Ishikawa (cell line): ENCODE data around the gene ANO6.

Experiments used
- EGR1 ChIP-seq: IDR thresholded peaks from 2 replicates; pipeline ENCODE4 v1.6.1; 2012
- EP300 ChIP-seq: IDR thresholded peaks from 2 replicates; pipeline ENCODE4 v1.6.1; 2012; ENCODE audit warnings: borderline replicate concordance
- MAX ChIP-seq: IDR thresholded peaks from 2 replicates; pipeline ENCODE4 v1.6.1; 2012
- NFIC ChIP-seq: IDR thresholded peaks from 2 replicates; pipeline ENCODE4 v1.6.1; 2012
- RAD21 ChIP-seq: IDR thresholded peaks from 2 replicates; pipeline ENCODE4 v1.6.1; 2012; ENCODE audit warnings: low read depth
- REST ChIP-seq: IDR thresholded peaks from 2 replicates; pipeline ENCODE4 v1.6.1; 2012; ENCODE audit warnings: low read depth, mild to moderate bottlenecking
- TAF1 ChIP-seq: IDR thresholded peaks from 2 replicates; pipeline ENCODE4 v1.6.1; 2012; ENCODE audit warnings: low read depth, mild to moderate bottlenecking
- YY1 ChIP-seq: IDR thresholded peaks from 2 replicates; pipeline ENCODE4 v1.6.1; 2012; ENCODE audit warnings: low read depth

- TF ChIP-seq REST (no peak), EP300 (no peak), MAX (no peak), TAF1 (no peak), RAD21 (no peak), NFIC (no peak), EGR1 (no peak), YY1 (no peak)
Observed at GRCh38 chr12:45227316-45228067, 11.6 kb downstream of the ANO6 start.
